Heart left ventricle (tissue), 13 donors: Measurements from ENCODE around the gene PLA2G6.

Experiments used
- POLR2A ChIP-seq, 2 donors: fragments of 450-650 bp; IDR thresholded peaks; one replicate each; pipeline ENCODE4 v1.6.1; 2017; ENCODE audit warnings: antibody characterized with exemption in 2 of 2, mild to moderate bottlenecking in 2 of 2, moderate library complexity in 2 of 2
- TF ChIP-seq, protein P1 (sequence below), 12 donors: fragments of 200-600 bp; sonication (generic) in 4 of 12; IDR thresholded peaks; one replicate each; pipeline versions ENCODE4 v1.5.0 to v1.8.0; 2018 to 2022; ENCODE audit warnings: antibody characterized with exemption in 12 of 12, mild to moderate bottlenecking in 5 of 12
- donor health status: ischemic (EF 13 %, LVEDD 7.1; RV severe dilation, severe dysfunction).
- donor health status: DM: no; HTN: yes; CAD: no.
- donor health status: DM: no; HTN: no; CAD: no.
- donor health status: ischemic (EF 25% LVEDD 6.9; RV normal size, moderate dysfunction).
- donor health status: ischemic (EF 25% LVEDD 5.7; RV mildly dilated, moderate dysfunction).
- donor health status: ischemic (EF 35%, LVEDD 5.7; RV mildly dilated, moderate dysfunction).
- donor health status: nonischemic (EF 11% LVEDD 7.7; RV severe dilation, severe dysfunction).
- donor health status: DM: yes; HTN: yes; CAD: no.
- donor health status: PGD.
- donor health status: ischemic (EF 29% LVEDD 5.4; RV normal size, mild dysfunction).
- donor health status: nonischemic (EF 23%, LVEDD 6.1; RV moderate dilation, normal function).

DNA sequence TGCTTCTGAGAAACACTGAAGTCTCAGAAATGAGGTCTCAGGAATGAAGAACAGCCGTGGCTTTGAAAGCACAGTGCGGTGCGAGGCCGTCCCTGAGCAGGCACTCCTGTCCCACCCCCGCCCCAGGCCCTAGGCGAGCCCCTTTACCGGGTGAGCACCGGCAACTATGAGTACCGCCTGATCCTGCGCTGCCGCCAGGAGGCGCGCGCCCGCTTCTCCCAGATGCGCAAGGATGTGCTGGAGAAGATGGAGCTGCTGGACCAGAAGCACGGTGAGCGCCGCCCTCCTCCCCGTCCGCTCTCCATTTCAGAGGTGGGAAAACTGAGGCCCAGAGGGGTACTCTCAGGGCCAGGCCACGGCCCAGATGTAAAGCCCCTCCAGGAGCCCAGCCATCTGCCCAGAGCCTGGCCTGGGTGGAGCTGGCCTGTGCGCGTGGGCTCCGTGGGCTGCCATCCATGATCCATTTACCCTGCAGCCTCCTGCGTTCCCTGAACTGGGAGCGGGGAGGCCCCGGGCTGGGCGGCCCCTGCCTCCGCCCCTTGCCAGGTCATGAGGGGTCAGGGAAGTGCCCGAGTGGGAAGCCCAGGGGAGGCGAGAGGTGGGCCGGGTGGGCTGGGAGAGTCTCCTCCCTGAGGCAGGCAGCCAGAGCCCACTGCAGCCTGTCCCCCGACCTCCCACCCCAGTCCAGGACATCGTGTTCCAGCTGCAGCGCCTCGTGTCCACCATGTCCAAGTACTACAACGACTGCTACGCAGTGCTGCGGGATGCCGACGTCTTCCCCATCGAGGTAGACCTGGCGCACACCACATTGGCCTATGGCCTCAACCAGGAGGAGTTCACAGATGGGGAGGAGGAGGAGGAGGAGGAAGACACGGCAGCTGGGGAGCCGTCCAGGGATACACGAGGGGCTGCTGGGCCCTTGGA is 107.2 kb downstream of the PLA2G6 start:
- TF ChIP-seq, protein P1, sequence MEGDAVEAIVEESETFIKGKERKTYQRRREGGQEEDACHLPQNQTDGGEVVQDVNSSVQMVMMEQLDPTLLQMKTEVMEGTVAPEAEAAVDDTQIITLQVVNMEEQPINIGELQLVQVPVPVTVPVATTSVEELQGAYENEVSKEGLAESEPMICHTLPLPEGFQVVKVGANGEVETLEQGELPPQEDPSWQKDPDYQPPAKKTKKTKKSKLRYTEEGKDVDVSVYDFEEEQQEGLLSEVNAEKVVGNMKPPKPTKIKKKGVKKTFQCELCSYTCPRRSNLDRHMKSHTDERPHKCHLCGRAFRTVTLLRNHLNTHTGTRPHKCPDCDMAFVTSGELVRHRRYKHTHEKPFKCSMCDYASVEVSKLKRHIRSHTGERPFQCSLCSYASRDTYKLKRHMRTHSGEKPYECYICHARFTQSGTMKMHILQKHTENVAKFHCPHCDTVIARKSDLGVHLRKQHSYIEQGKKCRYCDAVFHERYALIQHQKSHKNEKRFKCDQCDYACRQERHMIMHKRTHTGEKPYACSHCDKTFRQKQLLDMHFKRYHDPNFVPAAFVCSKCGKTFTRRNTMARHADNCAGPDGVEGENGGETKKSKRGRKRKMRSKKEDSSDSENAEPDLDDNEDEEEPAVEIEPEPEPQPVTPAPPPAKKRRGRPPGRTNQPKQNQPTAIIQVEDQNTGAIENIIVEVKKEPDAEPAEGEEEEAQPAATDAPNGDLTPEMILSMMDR (IDR thresholded peaks at IDR 0.05) = peak in 6 of 12 donors; percentile 10 to 36 (median 29)
- no peak for TF ChIP-seq POLR2A (IDR thresholded peaks at IDR 0.05)
